ENCODE measurements around the gene MASP1.

GRCh38 chr3:187207062-187207461, 84.5 kb downstream of the MASP1 start:
- TF ChIP-seq CTCF (IDR thresholded peaks at IDR 0.05; ENCODE audit: poor library complexity, severe bottlenecking) (no peak), EZH2 (IDR thresholded peaks at IDR 0.05; ENCODE audit: borderline replicate concordance, insufficient read depth, low read length, poor library complexity, severe bottlenecking) (no peak), TAF1 (IDR thresholded peaks at IDR 0.05; ENCODE audit: low read depth) (no peak), POLR2AphosphoS5 (IDR thresholded peaks at IDR 0.05) (no peak)
- TF ChIP-seq, protein P1, sequence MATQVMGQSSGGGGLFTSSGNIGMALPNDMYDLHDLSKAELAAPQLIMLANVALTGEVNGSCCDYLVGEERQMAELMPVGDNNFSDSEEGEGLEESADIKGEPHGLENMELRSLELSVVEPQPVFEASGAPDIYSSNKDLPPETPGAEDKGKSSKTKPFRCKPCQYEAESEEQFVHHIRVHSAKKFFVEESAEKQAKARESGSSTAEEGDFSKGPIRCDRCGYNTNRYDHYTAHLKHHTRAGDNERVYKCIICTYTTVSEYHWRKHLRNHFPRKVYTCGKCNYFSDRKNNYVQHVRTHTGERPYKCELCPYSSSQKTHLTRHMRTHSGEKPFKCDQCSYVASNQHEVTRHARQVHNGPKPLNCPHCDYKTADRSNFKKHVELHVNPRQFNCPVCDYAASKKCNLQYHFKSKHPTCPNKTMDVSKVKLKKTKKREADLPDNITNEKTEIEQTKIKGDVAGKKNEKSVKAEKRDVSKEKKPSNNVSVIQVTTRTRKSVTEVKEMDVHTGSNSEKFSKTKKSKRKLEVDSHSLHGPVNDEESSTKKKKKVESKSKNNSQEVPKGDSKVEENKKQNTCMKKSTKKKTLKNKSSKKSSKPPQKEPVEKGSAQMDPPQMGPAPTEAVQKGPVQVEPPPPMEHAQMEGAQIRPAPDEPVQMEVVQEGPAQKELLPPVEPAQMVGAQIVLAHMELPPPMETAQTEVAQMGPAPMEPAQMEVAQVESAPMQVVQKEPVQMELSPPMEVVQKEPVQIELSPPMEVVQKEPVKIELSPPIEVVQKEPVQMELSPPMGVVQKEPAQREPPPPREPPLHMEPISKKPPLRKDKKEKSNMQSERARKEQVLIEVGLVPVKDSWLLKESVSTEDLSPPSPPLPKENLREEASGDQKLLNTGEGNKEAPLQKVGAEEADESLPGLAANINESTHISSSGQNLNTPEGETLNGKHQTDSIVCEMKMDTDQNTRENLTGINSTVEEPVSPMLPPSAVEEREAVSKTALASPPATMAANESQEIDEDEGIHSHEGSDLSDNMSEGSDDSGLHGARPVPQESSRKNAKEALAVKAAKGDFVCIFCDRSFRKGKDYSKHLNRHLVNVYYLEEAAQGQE (IDR thresholded peaks at IDR 0.05; ENCODE audit: borderline replicate concordance) = no peak

Data from neural cell (in vitro differentiated cells).